IMR-90 (cell line): ENCODE results near the gene SARS1.

Experiments used
- BHLHE40 ChIP-seq: fragments of 150-350 bp; IDR thresholded peaks from 2 replicates; pipeline ENCODE4 v1.6.1; 2016; ENCODE audit warnings: mild to moderate bottlenecking, low read depth, low read length
- CEBPB ChIP-seq: IDR thresholded peaks from 2 replicates; pipeline ENCODE4 v1.6.1; 2012; ENCODE audit warnings: low read depth, low read length, improper control_type of control experiment
- CHD1 ChIP-seq: IDR thresholded peaks from 2 replicates; pipeline ENCODE4 v1.6.1; 2012; ENCODE audit warnings: low read depth, low read length, improper control_type of control experiment
- CTCF ChIP-seq: conservative IDR thresholded peaks from 2 replicates; pipeline ENCODE4 v1.5.1; 2012; ENCODE audit warnings: mild to moderate bottlenecking, low read depth, low read length, improper control_type of control experiment
- MAFK ChIP-seq: IDR thresholded peaks from 2 replicates; pipeline ENCODE4 v1.6.1; 2012; ENCODE audit warnings: low read depth, low read length, improper control_type of control experiment
- MAZ ChIP-seq: IDR thresholded peaks from 2 replicates; pipeline ENCODE4 v1.6.1; 2012; ENCODE audit warnings: low read depth, mild to moderate bottlenecking, low read length, improper control_type of control experiment, moderate library complexity, borderline replicate concordance
- MXI1 ChIP-seq: IDR thresholded peaks from 2 replicates; pipeline ENCODE4 v1.6.1; 2012; ENCODE audit warnings: low read depth, mild to moderate bottlenecking, low read length, moderate library complexity, borderline replicate concordance
- NFE2L2 ChIP-seq: fragments of 150-350 bp; IDR thresholded peaks from 2 replicates; pipeline ENCODE4 v1.6.1; 2016; ENCODE audit warnings: low read depth, mild to moderate bottlenecking, low read length
- POLR2A ChIP-seq: IDR thresholded peaks from 2 replicates; pipeline ENCODE4 v1.6.1; 2012; ENCODE audit warnings: mild to moderate bottlenecking, low read depth, low read length
- RAD21 ChIP-seq: IDR thresholded peaks from 2 replicates; pipeline ENCODE4 v1.6.1; 2012; ENCODE audit warnings: low read length, improper control_type of control experiment
- RFX5 ChIP-seq: IDR thresholded peaks from 2 replicates; pipeline ENCODE4 v1.8.0; 2012; ENCODE audit warnings: low read depth, mild to moderate bottlenecking, low read length, moderate library complexity
- SMC3 ChIP-seq: fragments of 150-350 bp; IDR thresholded peaks from 2 replicates; pipeline ENCODE4 v1.6.1; 2016; ENCODE audit warnings: low read depth, mild to moderate bottlenecking, antibody characterized with exemption, low read length, moderate library complexity
- USF2 ChIP-seq: fragments of 150-350 bp; IDR thresholded peaks from 2 replicates; pipeline ENCODE4 v1.6.1; 2017; ENCODE audit warnings: mild to moderate bottlenecking, antibody characterized with exemption, low read length, low read depth

DNA sequence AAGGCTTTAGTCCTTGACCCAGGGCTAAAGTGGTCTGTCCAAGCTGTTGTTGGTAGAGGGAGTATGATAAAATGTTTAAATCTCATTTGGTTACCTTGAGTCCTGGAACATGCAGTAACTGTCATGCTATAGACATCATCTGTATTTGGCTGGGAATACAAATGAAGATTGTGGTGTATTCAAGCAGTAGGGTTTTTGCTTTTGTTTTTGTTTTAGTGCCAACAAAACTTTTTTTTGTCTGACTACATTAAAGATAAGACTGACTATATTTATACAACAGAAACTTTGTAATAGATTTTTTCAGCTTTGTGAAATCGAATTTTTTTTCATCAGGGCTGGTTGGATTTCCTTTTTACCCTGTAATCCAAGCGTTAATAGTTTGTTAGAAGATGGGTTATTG, 7.4 kb upstream of the SARS1 start:
- TF ChIP-seq MXI1 (no peak), CTCF (no peak), MAZ (no peak), USF2 (no peak), BHLHE40 (no peak), RAD21 (no peak), POLR2A (no peak), SMC3 (no peak), RFX5 (no peak), NFE2L2 (no peak), CHD1 (no peak), MAFK (no peak), CEBPB (no peak)
